GM19240 (cell line): Measurements from ENCODE around the gene MPST.

Source experiments
- DNase-seq: peaks from one replicate; pipeline ENCODE4 v3.0.0; 2011; ENCODE audit warnings: low spot score; ENCODE audit not compliant: insufficient read length

MPST gene

DNA sequence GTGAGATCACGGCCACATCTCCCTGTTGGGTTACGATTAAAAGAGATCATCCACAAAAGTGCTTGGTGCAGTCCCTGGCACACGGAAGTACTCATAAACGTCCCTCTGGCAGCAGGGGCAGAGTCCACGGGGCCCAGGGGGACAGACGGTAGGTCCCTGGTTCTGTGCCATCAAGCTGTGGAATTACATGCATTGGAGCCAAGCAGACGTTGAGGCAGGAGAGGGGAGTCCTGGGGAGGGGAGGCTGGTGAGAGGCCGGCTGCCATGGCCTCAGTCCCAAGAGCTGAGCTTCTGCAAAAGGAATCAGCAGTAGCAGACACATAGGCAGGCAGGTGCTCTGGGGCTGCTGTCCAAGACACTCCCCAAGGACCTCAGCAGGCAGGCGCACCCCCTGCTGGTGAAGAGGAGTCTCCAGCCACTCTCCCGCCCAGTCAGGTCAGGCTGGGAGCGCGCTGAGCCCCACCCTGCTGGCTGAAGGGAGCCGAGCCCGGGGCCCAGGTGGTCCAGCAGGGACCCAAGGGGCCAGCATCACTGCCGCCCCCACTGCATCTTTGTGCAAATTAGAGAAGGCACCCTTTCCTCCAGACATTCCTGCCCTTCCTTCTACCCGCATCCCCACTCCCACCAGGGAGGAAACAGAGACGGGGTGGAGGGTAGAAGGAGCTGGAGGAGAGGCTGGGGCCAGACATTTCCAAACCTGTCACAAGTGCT is 24.4 kb downstream of the MPST start:
- DNase-seq: peak; percentile 92

DNA sequence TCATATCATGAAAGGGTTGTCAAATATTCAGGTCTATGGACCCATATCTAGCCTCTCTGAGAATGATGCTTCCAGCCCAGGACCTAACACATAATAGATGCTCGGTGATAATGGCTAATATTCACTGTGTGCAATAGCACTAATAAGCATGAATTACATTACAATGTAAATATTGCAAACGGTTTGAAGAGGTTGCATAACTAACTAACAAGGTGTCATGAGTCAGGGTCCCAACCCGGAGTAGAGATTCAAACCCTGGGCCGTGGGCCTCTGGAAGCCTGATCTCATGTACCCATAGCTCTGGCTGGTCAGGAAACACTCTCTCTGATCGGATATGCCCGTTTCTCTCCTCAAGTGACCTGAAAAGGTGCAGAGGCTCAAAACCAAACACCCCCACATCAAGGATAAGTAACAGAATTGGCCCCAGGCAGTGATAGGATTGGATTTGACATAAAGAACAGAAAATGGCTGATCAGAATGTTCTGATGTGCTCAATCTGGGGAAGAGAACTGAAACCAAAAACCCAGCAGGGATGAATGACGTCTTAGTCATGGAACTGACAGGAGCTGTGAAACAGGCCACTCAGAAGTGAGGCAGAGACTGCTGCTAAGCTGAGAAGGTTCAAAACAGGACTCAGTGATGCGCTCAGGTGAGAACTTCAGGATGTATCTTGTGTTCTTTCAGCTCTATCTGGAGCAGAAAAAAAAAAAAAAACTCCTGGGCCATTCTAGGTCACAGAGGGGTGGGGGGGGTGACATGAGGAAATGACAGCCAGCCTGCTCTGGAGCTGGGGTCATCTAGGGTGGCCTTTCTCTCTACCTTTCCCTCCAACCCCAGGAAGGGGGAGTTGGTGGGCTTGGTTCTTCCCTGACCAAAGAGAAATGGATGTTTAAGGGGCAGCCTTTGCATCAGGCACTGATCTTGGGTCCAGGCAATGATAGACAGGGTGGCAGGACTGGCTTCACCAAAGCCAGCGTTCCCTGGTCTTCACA is 25.4 kb downstream of the MPST start:
- no peak for DNase-seq

DNA sequence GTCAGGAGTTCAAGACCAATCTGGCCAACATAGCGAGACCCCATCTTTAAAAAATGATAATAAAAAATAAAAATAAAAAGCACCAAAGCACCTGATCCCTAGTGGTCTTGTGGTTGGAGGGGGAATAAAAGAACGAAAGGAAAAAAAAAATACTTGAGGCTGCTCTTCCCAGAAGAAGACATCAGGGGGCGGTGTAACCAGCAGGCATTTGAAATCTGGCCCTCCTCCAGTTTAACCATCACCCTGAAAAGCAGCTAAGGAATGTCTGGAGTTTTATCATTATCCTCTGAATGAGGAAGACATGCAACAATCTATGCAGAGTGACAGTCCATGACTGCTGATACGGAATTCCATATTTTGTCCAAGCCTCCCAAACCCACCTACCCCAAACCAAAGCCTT is 26.4 kb downstream of the MPST start:
- no peak for DNase-seq

DNA sequence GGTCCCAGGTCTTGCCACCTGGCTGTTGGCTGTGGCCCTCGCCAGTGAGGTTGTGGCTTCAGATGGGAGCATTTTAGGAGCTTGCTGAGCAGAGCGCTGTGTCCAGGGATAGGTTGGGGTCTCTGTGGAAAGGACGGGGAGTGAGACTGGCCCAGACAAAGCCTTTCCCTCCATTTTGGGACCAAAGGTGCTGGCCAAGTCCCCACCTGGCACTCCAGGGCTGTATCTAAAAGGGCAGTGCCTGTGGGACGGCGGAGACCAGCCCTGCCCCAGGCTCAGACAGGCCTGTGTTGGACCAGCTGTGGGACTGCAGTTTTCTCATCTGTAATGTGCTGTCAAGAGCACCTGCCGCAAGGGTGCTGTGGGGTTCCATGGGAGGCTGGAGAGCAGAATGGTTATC is 27.0 kb downstream of the MPST start:
- DNase-seq: no peak

DNA sequence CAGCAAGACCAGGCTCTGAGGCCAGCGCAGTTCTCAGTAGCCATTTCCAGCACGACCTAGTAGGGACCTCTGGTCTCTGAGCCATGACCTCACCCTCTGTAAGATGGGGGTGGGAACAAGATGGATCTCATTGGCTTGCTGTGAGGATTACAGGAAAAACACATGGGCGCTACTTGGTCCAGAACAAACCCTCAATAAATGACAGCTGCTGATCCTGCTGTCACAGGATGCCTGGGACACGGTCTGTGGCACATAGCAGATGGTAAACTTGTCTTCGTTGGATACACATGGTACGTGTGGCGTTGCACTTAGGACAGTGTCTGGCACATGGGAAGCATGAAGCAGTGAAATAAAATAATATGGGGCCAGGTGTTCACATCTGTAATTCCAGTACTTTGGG is 27.5 kb downstream of the MPST start:
- no peak for DNase-seq

DNA sequence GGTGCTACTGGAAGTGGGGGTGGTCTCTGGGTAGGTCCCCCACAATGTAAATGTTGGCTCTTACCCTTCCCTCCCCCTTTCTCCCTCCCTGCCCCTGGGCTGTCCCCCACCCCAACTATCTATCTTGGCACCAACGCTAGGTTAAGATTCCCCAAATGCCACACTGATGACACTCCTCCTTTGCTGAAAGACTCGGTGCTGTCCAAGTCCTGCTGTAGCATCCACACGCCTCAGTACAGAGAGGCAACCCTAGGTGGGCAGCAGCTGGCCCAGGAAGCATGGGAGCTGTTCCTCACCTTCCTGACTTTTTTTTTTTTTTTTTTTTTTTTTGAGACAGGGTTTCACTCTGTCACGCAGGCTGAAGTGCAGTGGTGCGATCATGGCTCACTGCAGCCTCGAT is 28.6 kb downstream of the MPST start:
- no peak for DNase-seq

DNA sequence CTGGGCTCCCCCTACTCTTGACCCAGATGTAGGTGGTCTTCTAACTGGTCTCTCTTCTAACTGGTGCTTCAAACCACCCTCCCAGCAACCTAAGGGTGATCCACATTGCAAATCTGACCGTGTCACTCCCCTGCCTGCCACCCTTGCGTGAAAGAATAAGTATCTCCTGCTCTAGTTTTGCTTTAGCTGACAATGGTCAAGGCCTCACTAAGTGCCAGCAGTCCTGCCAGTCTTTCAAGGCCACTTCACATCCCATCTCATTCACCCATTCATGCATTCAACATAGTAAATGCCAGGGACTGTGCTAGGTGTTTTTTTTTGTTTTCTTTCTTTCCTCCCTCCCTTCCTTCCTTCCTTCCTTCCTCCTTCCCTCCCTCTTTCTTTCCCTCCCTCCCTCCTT is 29.7 kb downstream of the MPST start:
- no peak for DNase-seq

DNA sequence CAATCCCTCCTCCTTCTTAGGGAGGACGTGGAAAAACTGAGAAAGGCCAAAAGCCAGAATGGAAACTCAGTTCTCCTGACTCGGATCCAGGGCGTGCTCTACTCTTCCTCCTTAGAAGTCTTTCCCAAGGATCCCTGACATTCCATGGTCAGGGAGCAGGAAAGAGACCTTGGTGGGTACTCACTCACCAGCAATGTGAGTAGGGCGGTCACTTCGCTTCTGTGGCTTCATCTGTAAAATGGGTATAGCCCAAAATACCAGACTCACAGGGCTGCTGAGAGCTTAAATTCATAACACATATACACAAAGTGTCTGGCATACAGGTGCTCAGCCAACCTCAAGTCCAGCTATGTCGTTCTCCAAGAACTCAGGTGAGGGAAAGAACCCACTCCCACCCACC is 31.4 kb downstream of the MPST start:
- no peak for DNase-seq

DNA sequence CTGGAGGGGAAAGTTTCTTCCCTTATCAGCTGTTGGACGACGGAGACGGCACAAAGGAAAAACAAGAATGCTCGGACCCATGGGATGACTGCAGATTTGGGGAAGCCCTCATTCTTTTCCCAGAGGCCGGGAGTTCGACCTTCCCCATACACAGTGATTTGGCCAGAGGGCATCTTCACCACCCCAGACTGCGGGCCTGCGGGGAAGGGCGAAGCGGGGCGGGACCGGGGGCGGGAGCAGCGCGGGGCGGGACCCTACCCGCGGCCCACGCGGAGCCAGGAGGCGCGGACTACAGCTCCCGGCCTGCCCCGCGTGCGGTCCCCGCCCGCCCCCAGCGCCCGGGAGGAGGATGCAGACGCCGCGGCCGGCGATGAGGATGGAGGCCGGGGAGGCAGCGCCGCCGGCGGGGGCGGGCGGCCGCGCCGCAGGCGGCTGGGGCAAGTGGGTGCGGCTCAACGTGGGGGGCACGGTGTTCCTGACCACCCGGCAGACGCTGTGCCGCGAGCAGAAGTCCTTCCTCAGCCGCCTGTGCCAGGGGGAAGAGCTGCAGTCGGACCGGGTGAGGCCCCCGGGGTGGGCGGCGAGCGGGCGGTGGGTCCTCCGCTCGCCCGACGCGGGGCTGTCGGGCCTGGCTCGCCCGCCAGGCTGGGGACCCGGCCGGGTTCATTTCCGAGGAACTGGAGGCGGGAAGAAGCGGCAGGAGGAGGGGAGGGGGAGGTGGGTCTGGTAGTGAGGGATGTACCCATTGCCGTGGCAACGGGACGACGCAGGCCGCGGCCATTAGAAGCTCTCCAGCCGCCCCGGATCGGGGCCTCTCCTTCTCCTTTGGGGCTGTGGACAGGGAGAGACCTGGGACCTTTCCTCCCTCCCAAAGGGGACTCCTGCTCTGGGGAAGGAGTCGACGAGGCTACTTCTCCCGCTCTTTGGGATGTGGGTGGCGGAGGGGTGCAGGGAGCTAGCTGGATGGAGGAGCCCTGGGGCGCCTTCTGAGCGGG is 32.1 kb downstream of the MPST start, which contains the start of gene KCTD17:
KCTD17 (plus strand) TSS at position 352 of the 995 bp plus-strand sequence; CDS start at position 371, 19 bp downstream.
- peak; percentile 96 for DNase-seq

DNA sequence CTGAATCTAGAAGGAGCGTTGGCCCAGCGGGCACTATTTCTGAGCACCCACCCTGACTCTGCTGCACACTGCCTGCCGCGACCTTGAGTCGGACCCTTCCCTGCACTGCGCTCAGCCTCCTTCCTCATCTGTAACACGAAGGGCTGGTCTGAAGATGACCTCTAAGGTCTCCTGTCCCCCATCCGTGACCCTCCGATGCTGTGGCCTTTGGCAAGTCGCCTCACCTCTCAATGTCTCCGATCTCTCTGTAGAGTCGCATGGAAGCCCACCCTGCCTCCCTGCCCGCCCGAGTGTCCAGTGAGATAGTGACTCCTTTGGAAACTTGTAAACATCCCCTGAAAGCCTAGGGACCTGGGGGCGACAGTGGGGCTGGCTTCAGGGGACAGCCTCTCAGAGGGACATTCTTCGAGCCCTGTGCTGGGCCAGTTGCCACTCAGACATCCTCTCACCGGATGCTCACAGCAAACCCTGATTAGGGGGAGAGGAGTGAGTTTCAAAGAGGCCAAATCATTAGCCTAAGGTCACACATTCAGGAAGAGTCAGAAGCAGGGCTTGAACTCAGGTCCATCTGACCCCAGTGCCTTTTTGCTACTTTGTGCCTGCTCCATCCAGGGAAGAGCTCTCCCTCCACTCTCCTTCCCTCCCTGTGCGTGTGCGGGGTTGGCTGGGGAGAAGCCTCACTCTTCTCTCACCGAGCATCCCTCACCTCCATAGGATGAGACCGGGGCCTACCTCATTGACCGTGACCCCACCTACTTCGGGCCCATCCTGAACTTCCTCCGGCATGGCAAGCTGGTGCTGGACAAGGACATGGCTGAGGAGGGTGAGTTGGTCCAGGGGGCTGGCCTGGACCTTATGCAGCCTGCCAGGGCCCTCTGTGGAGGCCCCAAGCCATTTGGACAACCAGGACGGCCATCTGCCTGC is 33.1 kb downstream of the MPST start:
- no peak for DNase-seq

DNA sequence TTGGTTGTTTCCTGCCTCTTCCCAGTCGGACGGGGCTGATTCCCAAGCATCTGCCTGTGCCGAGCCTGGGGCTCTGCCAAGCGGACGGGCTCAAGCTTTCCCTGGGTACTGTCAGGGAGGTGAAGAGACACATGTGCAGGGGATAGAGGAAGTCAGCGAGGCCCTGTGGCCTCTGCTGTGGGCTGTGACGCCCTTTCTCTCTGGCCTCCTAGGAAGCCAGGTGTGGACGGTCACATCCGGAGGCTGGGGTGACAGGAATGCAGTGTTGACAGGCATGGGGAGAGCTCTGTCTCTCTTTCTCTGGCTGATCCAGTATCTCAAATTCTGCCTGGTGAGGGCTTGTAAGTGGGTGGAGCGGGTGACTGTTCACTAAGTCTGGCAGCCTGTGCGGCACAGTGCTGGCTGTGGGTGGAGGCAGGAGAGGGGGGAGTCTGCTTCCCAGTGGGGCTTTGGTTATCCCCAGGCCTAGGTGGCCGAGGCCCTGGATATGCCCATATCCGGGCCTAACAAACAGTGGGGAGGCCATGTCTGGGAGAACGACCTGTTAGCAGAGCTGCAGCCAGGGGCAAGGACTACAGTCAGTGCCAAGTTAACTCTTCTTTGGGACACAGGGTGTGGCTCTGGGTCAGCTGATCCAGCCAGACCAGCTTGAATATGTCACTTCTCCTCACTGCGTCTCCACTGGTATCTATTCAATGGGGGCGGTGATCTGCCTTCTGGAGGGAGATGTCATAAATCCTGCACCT is 33.9 kb downstream of the MPST start:
- no peak for DNase-seq

DNA sequence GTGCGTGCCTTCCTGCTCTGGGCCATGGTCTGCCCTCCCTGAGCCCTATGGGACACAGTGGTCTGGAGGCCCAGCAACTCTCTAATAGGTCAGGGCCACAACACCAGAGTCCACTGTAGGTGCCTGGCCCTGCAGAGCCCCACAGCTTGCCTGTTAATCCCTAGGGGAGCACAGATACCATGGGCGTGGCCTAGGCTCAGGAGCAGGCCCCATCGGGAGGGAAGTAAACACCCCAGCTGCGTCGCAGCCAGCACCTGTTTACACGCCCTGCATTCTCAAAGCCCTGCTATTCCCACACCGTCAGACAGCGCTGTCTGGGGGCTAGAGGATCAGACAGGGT is 34.5 kb downstream of the MPST start:
- no peak for DNase-seq

DNA sequence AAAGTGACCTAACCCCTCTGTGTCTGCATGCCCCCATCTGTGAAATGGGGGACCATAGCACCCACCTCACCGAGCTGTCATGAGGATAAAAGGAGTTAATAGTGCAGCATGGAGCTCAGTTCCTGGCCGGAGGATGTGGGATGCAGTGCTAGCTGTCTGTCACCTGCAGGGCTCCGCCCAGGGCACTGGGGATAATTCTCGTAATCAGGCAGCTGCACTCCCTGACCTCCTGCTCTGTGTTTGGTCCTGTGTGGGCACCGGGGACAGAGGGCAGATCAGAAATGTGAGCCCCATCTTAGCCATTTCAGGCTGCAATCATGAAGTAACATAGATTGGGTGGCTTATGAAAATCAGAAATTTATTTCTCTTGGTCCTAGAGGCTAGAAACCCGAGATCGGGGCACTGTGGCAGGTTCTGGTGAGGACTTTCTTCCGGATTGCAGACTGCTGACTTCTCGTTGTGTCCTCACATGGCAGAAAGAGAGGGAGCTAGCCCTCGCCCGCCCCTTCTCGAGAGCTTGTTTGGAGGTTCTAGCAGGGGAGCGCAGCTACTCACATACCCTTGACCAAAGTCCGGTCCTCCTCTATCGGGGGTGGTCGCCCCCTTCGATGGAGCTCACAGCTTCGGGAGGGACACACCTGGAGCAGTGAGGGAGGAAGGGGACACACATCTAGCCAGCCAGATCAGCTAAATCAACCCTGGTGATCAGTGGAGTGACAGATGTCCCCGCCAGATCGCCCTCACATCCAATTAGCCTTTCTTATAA is 35.2 kb downstream of the MPST start:
- DNase-seq: no peak

DNA sequence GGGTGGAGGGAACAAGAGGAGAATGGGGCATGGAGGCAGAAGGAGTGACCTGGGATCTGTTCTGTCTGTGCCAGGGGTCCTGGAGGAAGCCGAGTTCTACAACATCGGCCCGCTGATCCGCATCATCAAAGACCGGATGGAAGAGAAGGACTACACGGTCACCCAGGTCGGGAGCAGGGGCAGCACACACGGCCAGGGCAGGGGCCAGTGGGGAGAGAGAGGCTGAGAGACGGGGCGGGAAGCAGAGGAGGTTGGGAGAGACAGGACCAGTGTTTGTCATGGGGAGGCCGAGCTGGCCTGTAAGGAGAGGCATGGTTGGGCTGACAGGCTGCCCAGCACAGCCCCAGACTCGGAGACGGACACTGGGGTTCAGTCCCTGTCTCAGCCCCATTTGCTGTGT is 36.7 kb downstream of the MPST start:
- DNase-seq: no peak

DNA sequence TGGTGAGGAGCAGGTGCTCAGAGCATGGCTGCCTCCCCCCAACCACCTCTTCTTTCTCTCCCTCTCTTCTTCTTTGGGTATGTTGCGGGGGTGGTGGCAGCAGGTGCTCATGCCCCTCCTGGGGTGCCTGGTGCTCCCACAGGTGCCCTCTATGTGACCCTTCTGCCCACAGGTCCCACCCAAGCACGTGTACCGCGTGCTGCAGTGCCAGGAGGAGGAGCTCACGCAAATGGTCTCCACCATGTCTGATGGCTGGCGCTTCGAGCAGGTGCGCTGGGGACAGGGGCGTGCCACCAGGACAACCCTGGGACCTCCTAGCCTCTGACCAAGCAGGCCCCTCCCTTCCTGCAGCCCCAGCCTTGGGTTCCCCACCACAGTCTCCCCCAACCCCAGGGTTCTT is 37.7 kb downstream of the MPST start:
- no peak for DNase-seq

DNA sequence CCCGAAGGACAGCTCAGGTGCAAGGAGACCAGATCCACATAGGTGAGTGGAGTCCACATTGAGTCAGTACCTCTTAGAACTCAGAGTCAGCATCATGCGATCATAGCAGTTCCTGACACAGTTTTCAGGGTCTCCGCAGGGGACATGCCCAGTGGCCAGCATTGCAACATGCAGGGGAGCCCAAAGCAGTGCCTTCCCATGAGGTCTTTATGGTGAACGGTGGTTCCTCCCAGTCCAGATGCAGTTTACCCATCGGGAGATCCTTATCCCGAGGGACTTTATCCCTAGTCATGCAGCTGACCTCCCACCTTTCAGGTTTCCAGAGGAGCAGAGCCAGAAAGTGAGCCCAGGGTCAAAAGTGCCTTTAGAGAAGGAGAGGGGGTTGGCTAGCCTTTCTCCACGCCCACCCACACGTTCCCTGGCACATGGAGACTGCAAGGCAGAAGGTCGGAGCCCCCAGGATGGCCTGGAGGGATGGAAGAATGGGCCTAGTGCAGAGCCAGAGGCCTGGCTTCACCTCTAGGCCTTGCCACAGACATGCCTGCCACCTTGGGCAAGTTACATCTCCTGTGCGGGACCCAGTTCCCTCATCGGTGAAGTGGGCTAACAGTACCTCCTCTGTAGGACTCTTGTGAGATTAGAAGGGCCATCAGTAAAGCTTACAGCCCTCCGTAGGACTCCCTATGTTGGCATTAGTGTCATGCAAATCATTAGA is 38.4 kb downstream of the MPST start:
- DNase-seq: no peak

DNA sequence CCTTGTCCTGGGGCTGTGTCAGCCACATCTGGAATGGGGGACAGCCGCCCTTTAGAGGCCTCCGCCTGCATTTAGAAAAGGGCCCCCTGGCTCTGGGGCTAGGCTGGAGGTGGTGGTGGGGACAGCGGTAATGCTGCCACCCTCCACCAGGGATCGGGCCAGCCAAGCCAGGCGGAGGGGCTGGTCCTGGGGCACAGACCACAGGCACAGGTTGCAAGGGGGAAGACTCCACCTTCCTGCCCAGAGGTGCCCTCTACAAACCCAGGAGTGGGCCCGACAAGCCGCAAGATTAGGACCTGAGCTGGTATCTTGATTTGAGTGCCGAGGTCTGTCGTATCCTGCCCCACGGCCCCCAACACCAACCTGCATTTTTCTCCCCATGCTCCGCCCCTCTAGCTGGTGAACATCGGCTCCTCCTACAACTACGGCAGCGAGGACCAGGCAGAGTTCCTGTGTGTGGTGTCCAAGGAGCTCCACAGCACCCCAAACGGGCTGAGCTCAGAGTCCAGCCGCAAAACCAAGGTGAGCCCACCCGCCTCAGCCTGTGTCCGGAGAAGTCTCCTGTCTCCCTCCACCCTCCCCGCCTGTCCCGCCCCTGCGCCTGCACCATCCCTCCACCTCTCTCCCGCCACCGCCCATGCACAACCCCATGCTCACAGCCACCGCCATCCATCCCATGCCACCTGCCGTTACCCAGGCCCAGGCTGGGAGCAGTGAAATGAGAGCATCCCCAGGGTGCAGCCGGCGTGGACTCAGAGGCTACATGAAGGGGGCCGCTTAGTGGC is 39.6 kb downstream of the MPST start:
- DNase-seq: no peak
